HL-60/S4 treated with phorbol 12-myristate 13-acetate at 8.2 ng/mL for 4 days and 3 days (cell line): Measurements from ENCODE around the gene DDA1.
"Not testable (repeated sequence)": the region's sequence is repeated elsewhere in the genome, so short reads cannot be mapped to it uniquely, and the experiment has no call there.

Experiments
- in situ Hi-C: fragments of 300-500 bp; cut with MboI; formaldehyde crosslinking; loops from 2 replicates; pipeline ENCODE4 v1.15.0; 2022; ENCODE audit warnings: low sequenced_read_pairs

Gene DDA1

GRCh38 chr19:17286263-17286662 lies 23.1 kb upstream of the DDA1 start:
- in situ Hi-C loops, result loop anchor here (10.0 kb wide), 1 partner anchor 521 kb away; no protein-coding TSS in a partner anchor

DNA sequence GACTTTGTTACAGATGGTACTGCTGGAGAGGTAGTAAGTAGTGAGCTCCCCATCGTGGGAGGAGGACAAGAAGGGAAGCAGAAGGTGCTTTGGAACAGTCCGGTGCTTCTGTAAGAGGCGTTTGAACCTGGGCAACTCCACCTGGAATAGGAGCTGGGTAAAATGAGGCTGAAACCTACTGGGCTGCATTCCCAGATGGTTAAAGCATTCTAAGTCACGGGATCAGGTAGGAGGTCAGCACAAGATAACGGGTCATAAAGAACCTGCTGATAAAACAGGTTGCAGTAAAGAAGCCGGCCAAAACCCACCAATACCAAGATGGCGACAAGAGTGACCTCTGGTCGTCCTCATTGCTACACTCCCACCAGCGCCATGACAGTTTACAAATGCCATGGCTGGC lies 22.6 kb upstream of the DDA1 start:
- in situ Hi-C loops, result loop anchor here (10.0 kb wide), 1 partner anchor 522 kb away; no protein-coding TSS in a partner anchor

GRCh38 chr19:17289489-17289888 lies 19.9 kb upstream of the DDA1 start:
- in situ Hi-C loops, result loop anchor here (10.0 kb wide), 1 partner anchor 525 kb away; no protein-coding TSS in a partner anchor

DNA sequence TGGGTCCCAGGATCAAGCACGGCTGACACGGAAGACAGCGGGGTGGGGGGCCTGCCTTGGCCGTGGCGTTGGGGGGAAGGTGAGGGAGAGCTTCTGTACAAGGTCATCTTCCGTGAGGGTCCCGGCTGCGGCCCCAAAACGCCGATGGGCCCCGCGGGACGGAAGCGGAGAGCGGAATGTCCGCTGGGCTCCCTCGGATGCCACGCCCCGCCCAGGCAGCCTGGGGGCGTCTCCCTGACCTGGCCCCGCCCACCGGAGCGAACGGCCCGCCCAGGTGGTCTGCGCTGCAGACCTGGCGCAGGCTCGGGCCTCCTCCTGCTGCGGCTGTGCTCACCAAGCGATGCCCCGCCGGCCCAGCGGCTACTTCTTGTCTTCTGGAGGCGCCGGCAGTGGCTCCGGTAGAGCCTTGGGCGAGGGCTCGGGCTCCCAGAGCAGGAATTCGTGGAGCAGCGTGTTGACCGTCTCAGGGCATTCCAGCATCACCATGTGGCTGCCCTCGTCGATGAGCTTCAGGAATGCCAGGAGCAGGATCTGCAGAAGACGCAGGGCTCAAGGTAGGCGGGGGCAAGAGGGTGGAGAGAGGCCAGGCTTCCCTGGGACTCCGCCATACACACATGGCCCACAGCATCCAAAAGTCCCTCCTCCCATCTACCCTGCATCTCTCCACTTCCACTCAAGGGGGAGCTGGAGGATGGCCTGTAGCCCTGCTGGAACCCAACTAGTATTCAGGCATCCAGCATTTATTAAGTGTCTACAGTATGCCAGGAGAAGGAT lies 16.9 kb upstream of the DDA1 start:
- in situ Hi-C loops, result no loop called here

- in situ Hi-C loops, result no loop called here
Observed at GRCh38 chr19:17293605-17294004, 15.8 kb upstream of the DDA1 start.

GRCh38 chr19:17294051-17294891 lies 15.1 kb upstream of the DDA1 start:
- in situ Hi-C loops, result no loop called here

- in situ Hi-C loops, result not testable (repeated sequence)
Observed at GRCh38 chr19:17295551-17295950, 13.8 kb upstream of the DDA1 start.

DNA sequence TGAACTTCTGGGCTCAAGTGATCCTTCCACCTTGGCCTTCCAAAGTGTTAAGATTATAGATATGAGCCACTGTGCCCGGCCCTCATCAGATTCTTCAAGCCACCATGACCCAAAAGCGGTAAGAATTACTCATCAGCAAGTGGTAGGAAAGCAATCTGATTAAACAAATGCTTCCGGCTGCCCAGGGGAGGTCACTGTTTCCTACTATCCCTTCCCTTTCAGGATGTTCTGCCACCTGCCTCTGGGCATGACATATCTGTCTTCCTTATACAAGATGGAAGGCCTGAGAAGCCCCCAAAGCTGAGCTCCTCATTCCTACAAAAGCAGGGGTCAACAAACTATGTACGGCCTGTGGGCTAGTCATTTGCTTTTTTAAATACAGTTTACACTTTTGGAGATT lies 13.1 kb upstream of the DDA1 start:
- in situ Hi-C loops, result no loop called here

DNA sequence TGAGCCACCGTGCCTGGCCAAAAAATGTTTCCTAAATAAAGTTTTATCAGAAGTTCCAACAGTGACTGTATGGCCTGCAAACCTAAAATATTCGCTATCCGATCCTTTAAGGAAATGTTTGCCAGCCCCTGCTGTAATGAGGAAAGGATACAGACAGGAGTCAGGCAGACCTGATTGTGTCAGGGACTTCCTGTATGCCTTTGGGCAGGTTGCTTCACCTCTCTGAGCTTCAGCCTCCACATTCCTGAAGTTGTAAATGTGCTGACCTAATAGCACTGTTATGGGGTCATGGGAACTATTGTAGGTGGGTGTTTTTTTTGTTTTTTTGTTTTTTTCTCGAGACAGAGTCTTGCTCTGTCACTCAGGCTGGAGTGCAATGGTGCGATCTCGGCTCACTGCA lies 12.4 kb upstream of the DDA1 start:
- in situ Hi-C loops, result no loop called here

DNA sequence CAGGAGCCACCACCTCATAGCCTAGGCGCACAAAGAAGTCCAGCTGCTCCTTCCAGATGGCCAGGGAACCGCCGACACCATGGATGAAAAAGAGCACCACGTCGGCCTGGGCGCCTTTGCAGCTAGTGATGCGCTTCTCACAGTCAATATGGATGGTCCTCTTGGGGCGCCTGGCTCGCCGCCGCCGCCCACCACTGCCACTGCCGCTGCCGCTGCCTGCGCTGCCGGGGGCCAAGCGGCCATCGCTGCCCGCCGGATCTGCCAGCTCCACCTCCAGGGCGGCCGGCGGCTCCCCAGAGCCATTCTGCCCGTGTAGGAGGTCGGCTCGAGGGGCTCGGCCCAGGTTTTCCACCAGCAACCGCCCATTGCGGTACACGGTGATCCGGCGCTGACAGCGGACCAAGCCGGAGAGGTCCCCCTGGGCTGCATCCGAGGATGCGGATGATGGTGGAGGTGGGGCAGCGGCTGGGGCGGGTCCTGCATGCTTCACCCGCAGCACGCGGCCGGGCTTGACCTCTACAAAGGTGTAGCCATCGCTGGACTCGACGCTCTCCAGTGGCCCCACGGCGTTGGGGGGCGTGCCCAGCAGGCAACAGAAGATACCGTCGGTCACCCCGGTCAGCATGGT lies 8.3 kb upstream of the DDA1 start:
- in situ Hi-C loops, result no loop called here

DNA sequence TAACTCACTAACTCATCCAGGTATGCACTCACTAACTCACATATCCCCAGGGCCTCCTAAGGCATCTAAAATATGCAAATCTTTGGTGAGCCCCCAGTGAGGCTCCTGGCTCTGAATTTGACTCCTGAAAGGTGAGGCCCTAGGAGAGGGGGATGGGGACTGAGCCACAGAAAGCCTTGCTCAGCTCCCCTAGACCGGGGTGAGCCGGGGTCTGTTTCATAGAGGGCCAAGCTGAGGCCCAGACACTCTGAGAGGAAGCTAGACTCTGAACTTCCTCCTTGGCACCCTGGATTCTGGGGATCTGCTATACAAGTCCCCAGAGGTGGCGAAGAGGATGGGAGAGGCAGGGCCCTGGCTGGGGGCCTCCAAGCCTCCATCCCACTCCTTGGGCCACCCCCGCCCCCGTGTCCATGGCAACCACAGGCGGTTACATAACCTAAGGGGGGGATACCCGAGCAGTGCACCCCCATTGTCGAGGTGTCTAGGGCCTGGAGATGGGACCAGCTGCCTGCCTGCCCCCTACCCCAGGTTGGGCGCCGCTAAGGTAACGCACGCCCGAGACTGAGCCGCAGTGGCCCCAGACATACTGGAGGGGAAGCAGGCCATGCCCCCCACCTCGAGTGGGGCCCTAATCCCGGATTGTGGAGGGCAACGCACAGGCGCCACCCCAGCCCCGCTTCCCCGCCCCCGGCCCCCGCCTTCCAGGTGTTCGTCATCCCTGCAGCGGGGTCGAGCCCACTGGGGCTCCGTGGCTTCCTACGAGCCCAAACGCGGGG lies 6.8 kb upstream of the DDA1 start:
- in situ Hi-C loops, result no loop called here

GRCh38 chr19:17303167-17303939 lies 6.0 kb upstream of the DDA1 start, which contains the start of gene ABHD8:
ABHD8 (minus strand) TSS chr19:17303425; CDS start chr19:17301616, 1,809 bp downstream.
- in situ Hi-C loops, result no loop called here

DNA sequence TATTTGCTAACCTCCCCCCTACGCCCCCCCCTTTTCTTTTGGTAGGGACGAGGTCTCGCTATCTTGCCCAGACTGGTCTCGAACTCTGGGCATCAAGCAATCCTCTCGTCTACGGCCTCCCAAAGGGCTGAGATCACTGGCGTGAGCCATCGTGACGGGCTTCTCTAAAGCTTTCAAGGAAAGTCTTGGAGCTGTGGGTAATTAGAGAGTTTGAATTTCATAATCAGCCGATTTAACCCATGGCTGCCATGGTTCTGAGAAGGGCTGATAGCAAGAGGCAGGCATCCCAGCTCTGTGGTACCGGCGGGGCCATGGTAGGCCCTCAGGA lies 5.5 kb upstream of the DDA1 start:
- in situ Hi-C loops, result no loop called here

GRCh38 chr19:17304386-17305215 lies 4.8 kb upstream of the DDA1 start:
- in situ Hi-C loops, result no loop called here

DNA sequence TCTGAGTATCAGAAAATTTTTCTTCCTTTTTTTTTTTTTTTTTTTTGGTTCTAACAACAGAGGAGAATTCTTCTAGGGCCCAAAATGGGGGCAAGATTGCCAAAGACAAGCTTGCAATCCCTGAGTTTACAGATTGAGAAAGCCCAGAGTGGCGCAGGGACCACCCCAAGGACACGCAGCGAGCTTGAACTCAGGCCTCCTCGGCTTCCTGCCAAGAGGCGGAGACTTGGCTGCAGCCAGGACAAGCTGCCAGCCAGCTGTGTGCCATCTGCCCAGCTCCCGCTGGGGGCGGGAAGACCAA lies 4.2 kb upstream of the DDA1 start:
- in situ Hi-C loops, result no loop called here

DNA sequence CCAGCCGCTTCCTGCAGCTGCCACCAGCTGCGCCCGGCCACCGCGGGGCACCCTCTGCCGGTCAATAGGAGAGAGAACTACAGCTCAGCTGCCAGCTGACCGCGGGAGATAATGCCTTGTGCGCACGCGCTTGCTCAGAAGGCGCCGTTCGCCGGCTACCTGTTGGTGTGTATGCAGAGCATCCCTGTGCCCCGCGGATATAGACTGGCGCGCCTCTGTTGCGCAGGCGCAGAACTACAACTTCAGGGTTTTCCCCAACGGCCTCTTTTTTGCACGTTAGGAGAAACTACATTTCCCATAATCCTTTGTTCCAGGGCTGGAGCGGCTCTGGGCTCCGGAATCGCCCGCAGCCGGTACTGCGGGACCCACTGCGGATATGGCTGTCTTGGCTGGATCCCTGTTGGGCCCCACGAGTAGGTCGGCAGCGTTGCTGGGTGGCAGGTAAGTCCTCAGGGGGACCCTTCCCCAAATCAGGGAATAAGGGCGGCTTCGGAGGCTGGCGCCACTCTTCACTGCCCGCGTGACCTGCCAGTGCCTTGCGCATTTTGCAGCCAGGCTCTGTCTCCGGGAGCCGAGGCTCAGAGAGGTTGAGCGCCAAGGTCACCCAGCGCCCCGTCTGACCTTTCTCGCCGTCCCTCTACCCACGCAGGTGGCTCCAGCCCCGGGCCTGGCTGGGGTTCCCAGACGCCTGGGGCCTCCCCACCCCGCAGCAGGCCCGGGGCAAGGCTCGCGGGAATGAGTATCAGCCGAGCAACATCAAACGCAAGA lies 3.7 kb upstream of the DDA1 start, which contains the start of gene MRPL34:
MRPL34 (plus strand) TSS at position 356 of the 768 bp plus-strand sequence; CDS start at position 377, 21 bp downstream.
- in situ Hi-C loops, result no loop called here

GRCh38 chr19:17306285-17306714 lies 3.1 kb upstream of the DDA1 start:
- in situ Hi-C loops, result no loop called here

GRCh38 chr19:17307876-17308377 lies 1.4 kb upstream of the DDA1 start:
- in situ Hi-C loops, result no loop called here
